Fibroblast of pulmonary artery (primary cell): ENCODE data around the gene PCDHA6.
"Not testable (repeated sequence)": the region's sequence is repeated elsewhere in the genome, so short reads cannot be mapped to it uniquely, and the experiment has no call there.

Experiments used
- DNase-seq: peaks from one replicate; pipeline ENCODE4 v3.0.0-alpha.2; 2010; ENCODE audit warnings: low read depth
- H3K4me3 ChIP-seq: replicated peaks from 2 replicates; pipeline ENCODE4 v1.5.1; 2011; ENCODE audit warnings: low read depth, mild to moderate bottlenecking, control low read depth, low read length, moderate library complexity
- TF ChIP-seq, protein P1 (sequence below): IDR thresholded peaks from 2 replicates; pipeline ENCODE4 v1.5.1; 2011; ENCODE audit warnings: mild to moderate bottlenecking, control low read depth, low read length, inconsistent platforms; ENCODE audit errors: missing control alignments

The PCDHA6 gene

DNA sequence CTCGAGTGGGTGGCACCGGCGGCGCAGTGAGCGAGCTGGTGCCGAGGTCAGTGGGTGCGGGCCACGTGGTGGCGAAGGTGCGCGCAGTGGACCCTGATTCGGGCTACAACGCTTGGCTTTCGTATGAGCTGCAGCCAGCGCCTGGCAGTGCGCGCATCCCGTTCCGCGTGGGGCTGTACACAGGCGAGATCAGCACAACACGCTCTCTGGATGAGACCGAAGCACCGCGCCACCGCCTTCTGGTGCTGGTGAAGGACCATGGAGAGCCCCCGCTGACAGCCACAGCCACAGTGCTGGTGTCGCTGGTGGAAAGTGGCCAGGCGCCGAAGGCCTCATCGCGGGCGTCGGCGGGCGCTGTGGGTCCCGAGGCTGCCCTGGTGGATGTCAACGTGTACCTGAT is 4.3 kb upstream of the PCDHA6 start:
- TF ChIP-seq, protein P1, sequence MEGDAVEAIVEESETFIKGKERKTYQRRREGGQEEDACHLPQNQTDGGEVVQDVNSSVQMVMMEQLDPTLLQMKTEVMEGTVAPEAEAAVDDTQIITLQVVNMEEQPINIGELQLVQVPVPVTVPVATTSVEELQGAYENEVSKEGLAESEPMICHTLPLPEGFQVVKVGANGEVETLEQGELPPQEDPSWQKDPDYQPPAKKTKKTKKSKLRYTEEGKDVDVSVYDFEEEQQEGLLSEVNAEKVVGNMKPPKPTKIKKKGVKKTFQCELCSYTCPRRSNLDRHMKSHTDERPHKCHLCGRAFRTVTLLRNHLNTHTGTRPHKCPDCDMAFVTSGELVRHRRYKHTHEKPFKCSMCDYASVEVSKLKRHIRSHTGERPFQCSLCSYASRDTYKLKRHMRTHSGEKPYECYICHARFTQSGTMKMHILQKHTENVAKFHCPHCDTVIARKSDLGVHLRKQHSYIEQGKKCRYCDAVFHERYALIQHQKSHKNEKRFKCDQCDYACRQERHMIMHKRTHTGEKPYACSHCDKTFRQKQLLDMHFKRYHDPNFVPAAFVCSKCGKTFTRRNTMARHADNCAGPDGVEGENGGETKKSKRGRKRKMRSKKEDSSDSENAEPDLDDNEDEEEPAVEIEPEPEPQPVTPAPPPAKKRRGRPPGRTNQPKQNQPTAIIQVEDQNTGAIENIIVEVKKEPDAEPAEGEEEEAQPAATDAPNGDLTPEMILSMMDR = no peak
- no peak for DNase-seq
- no peak overlapping the region for H3K4me3 ChIP-seq

DNA sequence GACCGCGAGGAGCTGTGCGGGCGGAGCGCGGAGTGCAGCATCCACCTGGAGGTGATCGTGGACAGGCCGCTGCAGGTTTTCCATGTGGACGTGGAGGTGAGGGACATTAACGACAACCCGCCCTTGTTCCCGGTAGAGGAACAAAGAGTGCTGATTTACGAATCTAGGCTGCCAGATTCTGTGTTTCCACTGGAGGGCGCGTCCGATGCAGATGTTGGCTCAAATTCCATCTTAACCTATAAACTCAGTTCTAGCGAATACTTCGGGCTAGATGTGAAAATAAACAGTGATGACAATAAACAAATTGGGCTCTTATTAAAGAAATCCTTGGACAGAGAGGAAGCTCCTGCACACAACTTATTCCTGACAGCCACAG is 590 bp downstream of the PCDHA6 start:
- TF ChIP-seq, protein P1 = no peak
- no peak overlapping the region for H3K4me3 ChIP-seq

DNA sequence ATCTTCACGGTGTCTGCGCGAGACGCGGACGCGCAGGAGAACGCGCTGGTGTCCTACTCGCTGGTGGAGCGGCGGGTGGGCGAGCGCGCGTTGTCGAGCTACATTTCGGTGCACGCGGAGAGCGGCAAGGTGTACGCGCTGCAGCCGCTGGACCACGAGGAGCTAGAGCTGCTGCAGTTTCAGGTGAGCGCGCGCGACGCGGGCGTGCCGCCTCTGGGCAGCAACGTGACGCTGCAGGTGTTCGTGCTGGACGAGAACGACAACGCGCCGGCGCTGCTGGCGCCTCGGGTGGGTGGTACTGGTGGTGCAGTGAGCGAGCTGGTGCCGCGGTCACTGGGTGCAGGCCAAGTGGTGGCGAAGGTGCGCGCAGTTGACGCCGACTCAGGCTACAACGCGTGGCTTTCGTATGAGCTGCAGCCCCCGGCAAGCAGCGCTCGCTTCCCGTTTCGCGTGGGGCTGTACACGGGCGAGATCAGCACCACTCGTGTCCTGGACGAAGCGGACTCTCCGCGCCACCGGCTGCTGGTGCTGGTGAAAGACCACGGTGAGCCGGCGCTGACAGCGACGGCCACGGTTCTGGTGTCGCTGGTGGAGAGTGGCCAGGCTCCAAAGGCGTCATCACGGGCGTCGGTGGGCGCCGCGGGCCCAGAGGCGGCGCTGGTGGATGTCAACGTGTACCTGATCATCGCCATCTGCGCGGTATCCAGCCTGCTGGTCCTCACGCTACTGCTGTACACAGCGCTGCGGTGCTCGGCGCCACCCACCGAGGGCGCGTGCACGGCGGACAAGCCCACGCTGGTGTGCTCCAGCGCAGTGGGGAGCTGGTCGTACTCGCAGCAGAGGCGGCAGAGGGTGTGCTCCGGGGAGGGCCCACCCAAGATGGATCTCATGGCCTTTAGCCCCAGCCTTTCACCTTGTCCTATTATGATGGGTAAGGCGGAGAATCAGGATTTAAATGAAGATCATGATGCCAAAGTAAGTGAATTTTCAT is 2.0 kb downstream of the PCDHA6 start:
- not testable (repeated sequence) for DNase-seq, H3K4me3 ChIP-seq

More for the DNA sequence above, 590 bp downstream of the PCDHA6 start:
- DNase-seq = no peak

DNA sequence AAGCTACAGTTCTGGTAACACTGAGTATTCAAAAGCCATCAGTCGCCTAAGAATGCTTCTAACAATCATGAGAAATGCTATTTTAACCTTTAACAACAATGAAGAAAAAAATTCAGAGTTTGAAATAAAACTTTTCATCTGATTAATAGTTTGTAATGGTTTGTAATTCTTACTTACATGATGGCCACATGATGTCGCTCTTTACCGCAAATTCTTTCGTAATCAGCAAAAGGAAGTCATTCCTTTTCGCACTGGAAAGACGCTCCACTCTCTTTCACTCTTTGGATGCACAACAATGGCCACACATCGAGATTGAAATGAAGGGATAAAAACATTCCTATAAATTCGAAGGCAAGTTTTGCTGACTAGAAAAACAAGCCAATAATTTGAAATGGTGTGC is 6.2 kb downstream of the PCDHA6 start, which contains the start of gene PCDHA7:
Gene PCDHA7 (plus strand): TSS at position 277 of the 400 bp plus-strand sequence. CDS start 115 bp downstream, at position 392.
- TF ChIP-seq, protein P1 = peak; percentile 13
- DNase-seq = peak; percentile 40
- H3K4me3 ChIP-seq = peak within 1 kb of the TSS; percentile 31

DNA sequence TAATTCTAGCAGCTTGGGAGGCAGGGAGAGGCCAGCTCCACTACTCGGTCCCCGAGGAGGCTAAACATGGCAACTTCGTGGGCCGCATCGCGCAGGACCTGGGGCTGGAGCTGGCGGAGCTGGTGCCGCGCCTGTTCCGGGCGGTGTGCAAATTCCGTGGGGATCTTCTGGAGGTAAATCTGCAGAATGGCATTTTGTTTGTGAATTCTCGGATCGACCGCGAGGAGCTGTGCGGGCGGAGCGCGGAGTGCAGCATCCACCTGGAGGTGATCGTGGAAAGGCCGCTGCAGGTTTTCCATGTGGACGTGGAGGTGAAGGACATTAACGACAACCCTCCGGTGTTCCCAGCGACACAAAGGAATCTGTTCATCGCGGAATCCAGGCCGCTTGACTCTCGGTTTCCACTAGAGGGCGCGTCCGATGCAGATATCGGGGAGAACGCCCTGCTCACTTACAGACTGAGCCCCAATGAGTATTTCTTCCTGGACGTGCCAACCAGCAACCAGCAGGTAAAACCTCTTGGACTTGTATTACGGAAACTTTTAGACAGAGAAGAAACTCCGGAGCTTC is 6.8 kb downstream of the PCDHA6 start:
- peak overlapping the region; percentile 31 for H3K4me3 ChIP-seq

DNA sequence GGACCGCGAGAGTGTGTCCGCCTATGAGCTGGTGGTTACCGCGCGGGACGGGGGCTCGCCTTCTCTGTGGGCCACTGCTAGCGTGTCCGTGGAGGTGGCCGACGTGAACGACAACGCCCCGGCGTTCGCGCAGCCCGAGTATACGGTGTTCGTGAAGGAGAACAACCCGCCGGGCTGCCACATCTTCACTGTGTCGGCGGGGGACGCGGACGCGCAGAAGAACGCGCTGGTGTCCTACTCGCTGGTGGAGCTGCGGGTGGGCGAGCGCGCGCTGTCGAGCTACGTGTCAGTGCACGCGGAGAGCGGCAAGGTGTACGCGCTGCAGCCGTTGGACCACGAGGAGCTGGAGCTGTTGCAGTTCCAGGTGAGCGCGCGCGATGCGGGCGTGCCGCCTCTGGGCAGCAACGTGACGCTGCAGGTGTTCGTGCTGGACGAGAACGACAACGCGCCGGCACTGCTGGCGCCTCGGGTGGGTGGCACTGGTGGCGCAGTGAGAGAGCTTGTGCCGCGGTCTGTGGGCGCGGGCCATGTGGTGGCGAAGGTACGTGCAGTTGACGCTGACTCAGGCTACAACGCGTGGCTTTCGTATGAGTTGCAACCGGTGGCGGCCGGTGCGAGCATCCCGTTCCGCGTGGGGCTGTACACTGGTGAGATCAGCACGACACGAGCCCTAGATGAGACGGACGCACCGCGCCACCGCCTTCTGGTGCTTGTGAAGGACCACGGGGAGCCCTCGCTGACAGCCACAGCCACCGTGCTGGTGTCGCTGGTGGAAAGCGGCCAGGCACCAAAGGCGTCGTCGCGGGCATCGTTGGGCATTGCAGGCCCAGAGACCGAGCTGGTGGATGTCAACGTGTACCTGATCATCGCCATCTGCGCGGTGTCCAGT is 8.1 kb downstream of the PCDHA6 start:
- no peak overlapping the region for H3K4me3 ChIP-seq
- TF ChIP-seq, protein P1 = no peak
- no peak for DNase-seq

More for the DNA sequence above, 6.8 kb downstream of the PCDHA6 start:
- not testable (repeated sequence) for DNase-seq

DNA sequence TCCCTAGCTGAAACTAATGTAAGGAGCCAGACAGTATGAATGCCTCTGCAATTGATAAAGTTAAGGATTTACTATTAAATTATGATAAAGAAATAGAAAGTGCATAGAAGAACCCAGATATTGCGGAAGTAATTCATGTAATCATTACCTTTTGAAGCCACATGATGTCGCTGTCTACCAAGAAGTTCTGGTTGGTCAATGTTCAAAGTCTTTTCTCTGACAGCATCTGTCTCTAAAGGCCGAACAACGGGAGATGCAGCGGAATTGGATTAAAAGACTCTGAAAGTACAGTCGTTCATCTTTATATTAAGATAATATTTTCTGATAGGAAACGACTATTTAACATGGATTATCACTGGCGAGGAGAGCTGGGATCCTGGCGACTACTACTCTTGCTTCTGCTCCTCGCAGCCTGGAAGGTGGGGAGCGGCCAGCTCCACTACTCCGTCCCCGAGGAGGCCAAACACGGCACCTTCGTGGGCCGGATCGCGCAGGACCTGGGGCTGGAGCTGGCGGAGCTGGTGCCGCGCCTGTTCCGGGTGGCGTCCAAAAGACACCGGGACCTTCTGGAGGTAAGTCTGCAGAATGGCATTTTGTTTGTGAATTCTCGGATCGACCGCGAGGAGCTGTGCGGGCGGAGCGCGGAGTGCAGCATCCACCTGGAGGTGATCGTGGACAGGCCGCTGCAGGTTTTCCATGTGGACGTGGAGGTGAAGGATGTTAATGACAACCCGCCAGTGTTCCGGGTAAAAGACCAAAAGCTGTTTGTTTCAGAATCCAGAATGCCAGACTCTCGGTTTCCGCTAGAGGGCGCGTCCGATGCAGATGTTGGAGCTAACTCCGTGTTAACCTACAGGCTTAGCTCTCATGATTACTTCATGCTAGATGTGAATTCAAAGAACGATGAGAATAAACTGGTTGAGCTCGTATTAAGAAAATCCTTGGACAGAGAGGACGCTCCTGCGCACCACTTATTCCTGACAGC is 13.5 kb downstream of the PCDHA6 start, which contains the start of gene PCDHA8:
Gene PCDHA8 (plus strand): TSS at position 210 of the 985 bp plus-strand sequence. CDS start 135 bp downstream, at position 345.
- DNase-seq = no peak
- TF ChIP-seq, protein P1 = peak; percentile 6
- no peak within 1 kb of the TSS for H3K4me3 ChIP-seq
